ENCODE results near the gene PRR23E.

Gene PRR23E

DNA sequence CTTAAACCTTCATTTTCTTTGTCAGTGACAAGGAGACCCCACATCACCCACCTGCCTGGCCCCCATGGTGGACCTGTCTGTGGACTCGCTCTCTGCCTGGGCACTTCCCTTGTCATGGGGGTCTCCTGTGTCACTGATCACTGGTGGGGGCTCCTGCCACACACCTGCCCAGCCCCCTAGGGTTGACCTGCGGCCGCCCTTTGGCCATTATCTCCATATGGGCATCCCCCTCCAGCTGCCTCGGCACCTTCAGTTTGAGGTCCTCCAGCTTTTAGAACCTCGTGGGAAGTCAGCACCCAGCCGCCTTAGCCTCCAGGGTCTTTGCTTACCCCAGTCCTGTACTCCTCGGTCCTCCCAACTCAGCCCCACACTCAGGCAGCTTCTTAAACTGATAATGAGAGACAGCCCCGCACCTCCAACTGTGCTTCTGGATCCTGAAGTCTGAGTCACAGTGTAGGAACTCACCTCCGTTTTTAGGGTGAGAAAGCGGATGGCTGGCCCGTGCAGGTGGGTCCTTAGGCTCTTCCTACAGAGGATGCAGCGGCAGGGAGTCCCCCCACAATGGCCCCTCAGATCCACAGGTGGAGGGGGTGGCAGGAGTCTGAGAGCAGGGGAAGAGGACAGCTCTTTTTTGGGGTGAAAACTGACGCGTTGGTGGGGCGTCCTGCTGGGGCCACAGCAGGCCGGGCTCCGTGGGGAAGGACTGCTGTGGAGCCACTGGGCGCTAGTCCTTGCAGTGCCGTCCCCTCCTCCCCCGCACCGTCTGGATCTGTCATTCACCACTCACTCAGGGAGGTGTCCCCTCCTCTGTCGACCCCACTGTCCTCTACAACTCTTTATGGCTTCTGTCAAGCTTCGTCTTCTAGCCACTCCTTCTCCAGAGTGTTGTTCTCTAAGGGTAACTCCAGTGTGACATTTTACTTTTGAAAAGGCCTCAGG lies 8.7 kb upstream of the PRR23E start:
- TF ChIP-seq, protein P1, sequence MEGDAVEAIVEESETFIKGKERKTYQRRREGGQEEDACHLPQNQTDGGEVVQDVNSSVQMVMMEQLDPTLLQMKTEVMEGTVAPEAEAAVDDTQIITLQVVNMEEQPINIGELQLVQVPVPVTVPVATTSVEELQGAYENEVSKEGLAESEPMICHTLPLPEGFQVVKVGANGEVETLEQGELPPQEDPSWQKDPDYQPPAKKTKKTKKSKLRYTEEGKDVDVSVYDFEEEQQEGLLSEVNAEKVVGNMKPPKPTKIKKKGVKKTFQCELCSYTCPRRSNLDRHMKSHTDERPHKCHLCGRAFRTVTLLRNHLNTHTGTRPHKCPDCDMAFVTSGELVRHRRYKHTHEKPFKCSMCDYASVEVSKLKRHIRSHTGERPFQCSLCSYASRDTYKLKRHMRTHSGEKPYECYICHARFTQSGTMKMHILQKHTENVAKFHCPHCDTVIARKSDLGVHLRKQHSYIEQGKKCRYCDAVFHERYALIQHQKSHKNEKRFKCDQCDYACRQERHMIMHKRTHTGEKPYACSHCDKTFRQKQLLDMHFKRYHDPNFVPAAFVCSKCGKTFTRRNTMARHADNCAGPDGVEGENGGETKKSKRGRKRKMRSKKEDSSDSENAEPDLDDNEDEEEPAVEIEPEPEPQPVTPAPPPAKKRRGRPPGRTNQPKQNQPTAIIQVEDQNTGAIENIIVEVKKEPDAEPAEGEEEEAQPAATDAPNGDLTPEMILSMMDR (conservative IDR thresholded peaks at IDR 0.05; ENCODE audit: low read depth, low read length) = no peak
- DNase-seq (ENCODE audit: low read depth) = no peak
- no peak overlapping the region for H3K4me3 ChIP-seq (ENCODE audit: low read length)

DNA sequence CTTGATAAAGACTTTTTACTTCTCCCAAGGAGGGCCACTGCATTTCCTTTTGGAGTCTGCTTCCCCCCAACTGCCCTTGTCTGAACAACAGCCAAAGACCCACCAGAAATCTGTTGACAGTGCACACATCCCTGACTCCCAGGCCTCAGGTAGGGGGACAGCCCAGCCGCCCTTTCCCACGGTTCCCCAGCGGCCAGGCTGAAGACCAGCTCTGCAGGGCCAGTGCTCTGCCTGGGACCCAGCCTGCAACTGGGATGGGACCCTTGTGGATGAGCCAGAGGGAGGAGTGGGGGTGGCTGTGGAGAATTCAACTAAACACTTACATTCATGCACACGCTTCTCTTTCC lies 8.1 kb upstream of the PRR23E start:
- TF ChIP-seq, protein P1 (conservative IDR thresholded peaks at IDR 0.05; ENCODE audit: low read depth, low read length) = no peak
- DNase-seq (ENCODE audit: low read depth) = no peak
- no peak overlapping the region for H3K4me3 ChIP-seq (ENCODE audit: low read length)

DNA sequence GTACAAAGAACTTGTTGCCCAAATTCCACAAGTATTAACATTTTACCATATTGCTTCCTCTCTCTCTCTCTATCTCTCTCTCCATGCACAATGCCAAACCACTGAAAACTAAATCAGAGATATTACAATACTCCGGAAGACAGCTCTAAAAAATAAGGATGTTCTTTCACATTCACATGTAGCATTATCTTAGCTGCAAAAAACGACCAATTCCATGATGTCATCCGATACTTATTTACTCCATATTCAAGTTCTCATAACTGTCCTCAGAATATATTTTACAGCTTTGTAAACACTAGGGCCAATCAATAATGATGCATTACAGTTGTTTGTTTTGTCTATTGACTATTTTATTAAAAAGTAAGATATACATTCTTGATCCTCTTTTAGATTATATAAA lies 7.7 kb upstream of the PRR23E start:
- TF ChIP-seq, protein P1 (conservative IDR thresholded peaks at IDR 0.05; ENCODE audit: low read depth, low read length) = no peak
- no peak for DNase-seq (ENCODE audit: low read depth)
- H3K4me3 ChIP-seq (ENCODE audit: low read length) = no peak overlapping the region

DNA sequence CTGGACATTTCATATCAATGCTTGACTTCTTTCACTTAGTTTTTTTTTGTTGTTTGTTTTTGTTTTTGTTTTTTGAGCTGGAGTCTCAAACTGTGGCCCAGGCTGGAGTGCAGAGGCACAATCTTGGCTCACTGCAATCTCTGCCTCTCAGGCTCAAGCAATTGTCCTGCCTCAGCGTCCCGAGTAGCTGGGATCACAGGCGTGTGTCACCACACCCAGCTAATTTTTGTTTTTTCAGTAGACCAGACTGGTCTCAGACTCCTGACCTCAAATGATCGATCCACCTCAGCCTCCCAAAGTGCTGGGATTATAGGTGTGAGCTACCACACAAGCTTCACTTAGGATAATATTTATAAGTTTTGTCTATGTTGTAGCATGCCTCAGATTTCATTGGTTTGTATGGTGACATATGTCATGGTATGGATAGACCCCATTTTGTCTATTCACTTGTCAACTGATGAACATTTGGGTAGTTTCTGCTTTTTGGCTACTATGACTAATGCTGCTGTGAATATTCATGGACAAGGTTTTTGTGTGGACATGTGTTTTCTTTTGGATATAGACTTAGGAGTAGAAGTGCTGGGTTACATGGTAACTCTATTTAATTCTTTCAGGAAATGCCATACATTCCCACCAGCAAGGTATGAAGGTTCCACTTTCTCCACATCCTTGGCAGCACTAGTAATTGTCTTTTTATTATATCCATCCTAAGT lies 6.8 kb upstream of the PRR23E start:
- DNase-seq (ENCODE audit: low read depth) = no peak
- TF ChIP-seq, protein P1 (conservative IDR thresholded peaks at IDR 0.05; ENCODE audit: low read depth, low read length) = no peak
- H3K4me3 ChIP-seq (ENCODE audit: low read length) = no peak overlapping the region

DNA sequence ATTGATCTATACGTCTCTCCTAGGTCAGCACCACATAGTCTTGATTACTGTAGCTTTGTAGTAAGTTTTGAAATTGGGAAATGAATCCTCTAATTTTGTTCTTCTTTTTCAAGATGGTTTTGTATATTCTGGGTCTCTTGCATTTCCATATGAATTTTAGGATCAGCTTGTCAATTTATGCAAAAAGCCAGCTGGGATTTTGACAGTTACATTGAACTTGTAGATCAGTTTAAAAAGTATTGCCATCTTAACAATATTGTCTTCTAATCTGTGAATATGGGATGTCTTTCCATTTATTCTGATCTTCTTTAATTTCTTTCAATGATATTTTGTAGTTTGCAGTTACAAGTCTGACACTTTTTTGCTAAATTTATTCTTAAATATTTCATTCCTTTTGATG lies 5.6 kb upstream of the PRR23E start:
- TF ChIP-seq, protein P1 (conservative IDR thresholded peaks at IDR 0.05; ENCODE audit: low read depth, low read length) = no peak
- DNase-seq (ENCODE audit: low read depth) = no peak
- no peak overlapping the region for H3K4me3 ChIP-seq (ENCODE audit: low read length)

DNA sequence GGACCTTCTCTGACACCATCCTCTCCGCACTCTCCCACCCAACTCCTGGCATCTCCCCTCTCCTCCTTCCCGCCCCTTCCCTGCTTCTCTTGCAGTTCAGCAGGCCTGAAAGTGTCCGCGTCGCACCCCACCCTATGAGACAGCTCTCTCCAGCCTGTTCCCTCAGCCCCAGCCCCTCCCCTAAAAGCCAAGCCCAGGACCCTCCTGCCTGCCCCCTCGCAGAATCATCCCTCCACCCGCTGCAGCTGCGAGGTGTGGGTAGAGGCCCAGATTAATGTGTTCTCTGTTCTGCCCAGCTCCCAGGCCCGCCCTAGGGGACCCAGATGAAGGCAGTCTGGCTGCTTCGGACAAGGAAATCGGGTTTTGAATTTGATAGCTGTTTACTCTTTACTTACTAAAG lies 410 bp downstream of the PRR23E start:
- DNase-seq (ENCODE audit: low read depth) = no peak
- no peak overlapping the region for H3K4me3 ChIP-seq (ENCODE audit: low read length)
- TF ChIP-seq, protein P1 (conservative IDR thresholded peaks at IDR 0.05; ENCODE audit: low read depth, low read length) = no peak
